ENCODE measurements around the gene VTI1B.

DNA sequence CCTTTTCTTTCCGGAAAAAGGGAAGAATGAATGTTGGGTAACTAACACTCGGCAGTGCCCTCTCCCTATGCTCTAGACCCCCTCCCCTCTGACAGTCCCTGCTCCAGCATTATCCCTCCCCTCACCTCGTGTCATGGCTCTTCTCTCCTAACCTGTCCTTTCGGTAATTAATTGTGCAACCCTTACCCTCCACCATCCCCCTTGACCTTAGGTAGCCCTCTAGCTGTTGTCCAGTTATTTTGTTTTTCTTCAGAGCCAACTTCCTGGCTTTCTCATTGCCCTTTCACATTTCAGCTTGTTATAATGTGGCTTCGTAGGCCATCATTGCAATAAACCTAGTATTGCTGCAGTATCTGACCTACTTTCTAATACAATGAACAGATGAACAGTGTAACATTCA lies 43.5 kb downstream of the VTI1B start:
- TF ChIP-seq, protein P1, sequence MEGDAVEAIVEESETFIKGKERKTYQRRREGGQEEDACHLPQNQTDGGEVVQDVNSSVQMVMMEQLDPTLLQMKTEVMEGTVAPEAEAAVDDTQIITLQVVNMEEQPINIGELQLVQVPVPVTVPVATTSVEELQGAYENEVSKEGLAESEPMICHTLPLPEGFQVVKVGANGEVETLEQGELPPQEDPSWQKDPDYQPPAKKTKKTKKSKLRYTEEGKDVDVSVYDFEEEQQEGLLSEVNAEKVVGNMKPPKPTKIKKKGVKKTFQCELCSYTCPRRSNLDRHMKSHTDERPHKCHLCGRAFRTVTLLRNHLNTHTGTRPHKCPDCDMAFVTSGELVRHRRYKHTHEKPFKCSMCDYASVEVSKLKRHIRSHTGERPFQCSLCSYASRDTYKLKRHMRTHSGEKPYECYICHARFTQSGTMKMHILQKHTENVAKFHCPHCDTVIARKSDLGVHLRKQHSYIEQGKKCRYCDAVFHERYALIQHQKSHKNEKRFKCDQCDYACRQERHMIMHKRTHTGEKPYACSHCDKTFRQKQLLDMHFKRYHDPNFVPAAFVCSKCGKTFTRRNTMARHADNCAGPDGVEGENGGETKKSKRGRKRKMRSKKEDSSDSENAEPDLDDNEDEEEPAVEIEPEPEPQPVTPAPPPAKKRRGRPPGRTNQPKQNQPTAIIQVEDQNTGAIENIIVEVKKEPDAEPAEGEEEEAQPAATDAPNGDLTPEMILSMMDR (IDR thresholded peaks at IDR 0.05), result no peak
- TF ChIP-seq POLR2A (IDR thresholded peaks at IDR 0.05), result no peak

All from uterus (tissue), 2 donors.